Mesendoderm (in vitro differentiated cells): Measurements from ENCODE around the gene CYRIA. TPM values are rescaled to one million over a fixed set of nuclear protein-coding genes. Genes with fewer than 3 reads are reported as not detected.
A peak's percentile ranks its signal among the peaks of the same experiment; 100 is the strongest.

ENCODE experiments used
- DNase-seq: peaks from one replicate; pipeline ENCODE4 v3.0.0; 2013
- H2AK5ac ChIP-seq: 2 replicates; pipeline ENCODE4 v1.6.1; 2013; ENCODE audit warnings: low read length, inconsistent platforms
- H2BK120ac ChIP-seq: 2 replicates; pipeline ENCODE4 v1.6.1; 2013; ENCODE audit warnings: low read depth, mild to moderate bottlenecking, low read length, moderate library complexity, mixed read lengths
- H2BK15ac ChIP-seq: replicated peaks from 2 replicates; pipeline ENCODE4 v1.6.1; 2013; ENCODE audit warnings: low read depth, mild to moderate bottlenecking, moderate library complexity
- H2BK5ac ChIP-seq: 2 replicates; pipeline ENCODE4 v1.6.1; 2013; ENCODE audit warnings: low read length, inconsistent platforms
- H3K18ac ChIP-seq: 2 replicates; pipeline ENCODE4 v1.6.1; 2013; ENCODE audit warnings: mild to moderate bottlenecking, low read length, mixed read lengths
- H3K23ac ChIP-seq: one replicate; pipeline ENCODE4 v1.6.1; 2013; ENCODE audit warnings: low read length
- H3K27ac ChIP-seq: 2 replicates; pipeline ENCODE4 v1.5.1; 2013; ENCODE audit warnings: low read depth, mild to moderate bottlenecking, inconsistent platforms, low read length, moderate library complexity
- H3K27me3 ChIP-seq: 2 replicates; pipeline ENCODE4 v1.6.1; 2013; ENCODE audit warnings: low read length, control low read depth, mild to moderate bottlenecking, inconsistent platforms; ENCODE audit not compliant: insufficient read depth, poor library complexity
- H3K36me3 ChIP-seq: 2 replicates; pipeline ENCODE4 v1.6.1; 2013; ENCODE audit warnings: low read length, inconsistent platforms; ENCODE audit not compliant: control insufficient read depth, insufficient read depth
- H3K4ac ChIP-seq: one replicate; pipeline ENCODE4 v1.6.1; 2013; ENCODE audit warnings: low read depth, mild to moderate bottlenecking, low read length, moderate library complexity
- H3K4me1 ChIP-seq: 2 replicates; pipeline ENCODE4 v1.6.1; 2013; ENCODE audit warnings: low read depth, low read length, inconsistent platforms; ENCODE audit not compliant: control insufficient read depth
- H3K4me2 ChIP-seq: 2 replicates; pipeline ENCODE4 v1.6.1; 2013; ENCODE audit warnings: low read length
- H3K4me3 ChIP-seq: 2 replicates; pipeline ENCODE4 v1.5.1; 2013; ENCODE audit warnings: mild to moderate bottlenecking, low read length
- H3K56ac ChIP-seq: one replicate; pipeline ENCODE4 v1.6.1; 2013; ENCODE audit warnings: low read length
- H3K79me1 ChIP-seq: 2 replicates; pipeline ENCODE4 v1.6.1; 2013; ENCODE audit warnings: low read length, inconsistent platforms
- H3K79me2 ChIP-seq: 2 replicates; pipeline ENCODE4 v1.6.1; 2013; ENCODE audit warnings: mild to moderate bottlenecking, low read length; ENCODE audit not compliant: control insufficient read depth, insufficient read depth
- H3K9ac ChIP-seq: 2 replicates; pipeline ENCODE4 v1.6.1; 2013; ENCODE audit warnings: low read length, inconsistent platforms
- H4K5ac ChIP-seq: one replicate; pipeline ENCODE4 v1.6.1; 2013; ENCODE audit warnings: low read length
- H4K8ac ChIP-seq: one replicate; pipeline ENCODE4 v1.6.1; 2013; ENCODE audit warnings: low read depth, mild to moderate bottlenecking, control low read depth, low read length, moderate library complexity
- WGBS: extraction: QIAGEN DNeasy Blood & Tissue Kit; methylation state at CpG from one replicate; pipeline ENCODE4 v1.1.7; 2013; ENCODE audit warnings: low lambda C conversion rate, missing lambda C conversion rate; ENCODE audit not compliant: insufficient coverage; ENCODE audit errors: extremely low coverage; 5-methylcytosine and 5-hydroxymethylcytosine counted together
- polyA plus RNA-seq, 2 experiments: library from polyadenylated mRNA; stranded (reverse); fragments of 200-250 nt; gene quantifications; one replicate each; pipeline ENCODE4 v1.2.3, GENCODE V29; 2013

Gene CYRIA
- 1.4 TPM for polyA plus RNA-seq (2013, experiment 1 of 2)
- polyA plus RNA-seq (2013, experiment 2 of 2), result 1.4 TPM

GRCh38 chr2:16665748-16666448 lies at the start of gene CYRIA:
Gene CYRIA (minus strand): TSS chr2:16665834. CDS start chr2:16588119, 77,715 bp downstream.
- no peaks in the 10 kb centered on the region for H3K36me3 ChIP-seq
- peak within 1 kb of the TSS; percentile 39 for H3K4me3 ChIP-seq
- H2BK5ac ChIP-seq, result no peak within 1 kb of the TSS
- H3K27ac ChIP-seq, result no peak within 1 kb of the TSS
- peak; percentile 30 for DNase-seq
- peak within 1 kb of the TSS; percentile 21 for H3K18ac ChIP-seq
- no CpG with 5 or more reads among the region's 54 CpGs for WGBS
- peaks cover 2% of the 10 kb centered on the region for H3K4me1 ChIP-seq
- no peak within 1 kb of the TSS for H4K5ac ChIP-seq
- H3K4ac ChIP-seq, result no peak within 1 kb of the TSS
- no peaks in the 10 kb centered on the region for H3K79me2 ChIP-seq
- peak within 1 kb of the TSS; percentile 71 for H3K4me2 ChIP-seq
- peak within 1 kb of the TSS; percentile 75 for H3K56ac ChIP-seq
- H2BK15ac ChIP-seq, result no peak within 1 kb of the TSS
- H2AK5ac ChIP-seq, result no peak within 1 kb of the TSS
- no peaks in the 10 kb centered on the region for H3K27me3 ChIP-seq
- no peak within 1 kb of the TSS for H4K8ac ChIP-seq
- no peak within 1 kb of the TSS for H2BK120ac ChIP-seq
- peak within 1 kb of the TSS; percentile 42 for H3K9ac ChIP-seq
- H3K79me1 ChIP-seq, result no peaks in the 10 kb centered on the region
- no peak within 1 kb of the TSS for H3K23ac ChIP-seq

GRCh38 chr2:16713011-16713423 lies 47.4 kb upstream of the CYRIA start:
- Histone ChIP-seq H2BK15ac (no peak overlapping the region), H3K27me3 (no peaks in the 10 kb centered on the region), H3K4me1 (peaks cover 4% of the 10 kb centered on the region), H3K9ac (no peak overlapping the region), H2BK120ac (no peak overlapping the region), H2AK5ac (no peak overlapping the region), H3K18ac (no peak overlapping the region), H2BK5ac (no peak overlapping the region), H3K79me2 (no peaks in the 10 kb centered on the region), H3K23ac (no peak overlapping the region), H3K56ac (no peak overlapping the region), H3K4me2 (no peak overlapping the region), H3K79me1 (no peaks in the 10 kb centered on the region), H3K4ac (no peak overlapping the region), H3K27ac (no peak overlapping the region), H4K5ac (no peak overlapping the region), H3K36me3 (no peaks in the 10 kb centered on the region), H4K8ac (no peak overlapping the region), H3K4me3 (no peak overlapping the region)
- DNase-seq, result no peak
- WGBS, result no CpG with 5 or more reads among the region's 5 CpGs

- no peak overlapping the region for H4K5ac ChIP-seq
- no peak overlapping the region for H3K4me2 ChIP-seq
- no peak overlapping the region for H2BK5ac ChIP-seq
- H3K18ac ChIP-seq, result no peak overlapping the region
- H3K79me2 ChIP-seq, result no peaks in the 10 kb centered on the region
- DNase-seq, result no peak
- H2BK120ac ChIP-seq, result no peak overlapping the region
- H3K27me3 ChIP-seq, result no peaks in the 10 kb centered on the region
- H2BK15ac ChIP-seq, result no peak overlapping the region
- no peak overlapping the region for H3K4ac ChIP-seq
- no peak overlapping the region for H3K9ac ChIP-seq
- no CpG with 5 or more reads among the region's 2 CpGs for WGBS
- H4K8ac ChIP-seq, result no peak overlapping the region
- H3K27ac ChIP-seq, result no peak overlapping the region
- no peak overlapping the region for H3K4me3 ChIP-seq
- H3K79me1 ChIP-seq, result no peaks in the 10 kb centered on the region
- no peak overlapping the region for H3K23ac ChIP-seq
- no peaks in the 10 kb centered on the region for H3K4me1 ChIP-seq
- no peak overlapping the region for H3K56ac ChIP-seq
- H3K36me3 ChIP-seq, result no peaks in the 10 kb centered on the region
- H2AK5ac ChIP-seq, result no peak overlapping the region
Observed at GRCh38 chr2:16709769-16710168, 44.1 kb upstream of the CYRIA start.

- Histone ChIP-seq H2BK120ac (no peak overlapping the region), H3K4me1 (no peaks in the 10 kb centered on the region), H2AK5ac (no peak overlapping the region), H3K36me3 (no peaks in the 10 kb centered on the region), H3K18ac (no peak overlapping the region), H3K23ac (no peak overlapping the region), H3K4me3 (no peak overlapping the region), H3K4me2 (no peak overlapping the region), H4K5ac (no peak overlapping the region), H4K8ac (no peak overlapping the region), H3K9ac (no peak overlapping the region), H2BK5ac (no peak overlapping the region), H3K27me3 (no peaks in the 10 kb centered on the region), H3K4ac (no peak overlapping the region), H3K56ac (no peak overlapping the region), H3K27ac (no peak overlapping the region), H3K79me1 (no peaks in the 10 kb centered on the region), H2BK15ac (no peak overlapping the region), H3K79me2 (no peaks in the 10 kb centered on the region)
- no CpG with 5 or more reads among the region's 2 CpGs for WGBS
- DNase-seq, result no peak
Observed at GRCh38 chr2:16708173-16708572, 42.5 kb upstream of the CYRIA start.

GRCh38 chr2:16707014-16707623 lies 41.5 kb upstream of the CYRIA start:
- no peak overlapping the region for H3K56ac ChIP-seq
- no peak overlapping the region for H2BK5ac ChIP-seq
- no CpG with 5 or more reads among the region's 5 CpGs for WGBS
- no peaks in the 10 kb centered on the region for H3K79me1 ChIP-seq
- no peak overlapping the region for H3K18ac ChIP-seq
- no peak overlapping the region for H3K4me2 ChIP-seq
- no peaks in the 10 kb centered on the region for H3K79me2 ChIP-seq
- H3K27ac ChIP-seq, result no peak overlapping the region
- no peak overlapping the region for H3K4ac ChIP-seq
- H2AK5ac ChIP-seq, result no peak overlapping the region
- H3K4me3 ChIP-seq, result no peak overlapping the region
- H2BK120ac ChIP-seq, result no peak overlapping the region
- H3K9ac ChIP-seq, result no peak overlapping the region
- H4K5ac ChIP-seq, result no peak overlapping the region
- no peak for DNase-seq
- H2BK15ac ChIP-seq, result no peak overlapping the region
- H3K4me1 ChIP-seq, result no peaks in the 10 kb centered on the region
- H3K36me3 ChIP-seq, result no peaks in the 10 kb centered on the region
- H4K8ac ChIP-seq, result no peak overlapping the region
- H3K27me3 ChIP-seq, result no peaks in the 10 kb centered on the region
- no peak overlapping the region for H3K23ac ChIP-seq
